Endodermal cell (in vitro differentiated cells): ENCODE data around the gene KCNK16. TPM values are rescaled to one million over a fixed set of nuclear protein-coding genes. Genes with fewer than 3 reads are reported as not detected.

Source experiments
- DNase-seq: peaks from one replicate; pipeline ENCODE4 v3.0.0-alpha.2; 2017
- H3K27ac ChIP-seq: 2 replicates; pipeline ENCODE4 v1.5.1; 2013; ENCODE audit warnings: mild to moderate bottlenecking, low read depth, low read length, moderate library complexity
- H3K27me3 ChIP-seq: 2 replicates; pipeline ENCODE4 v1.6.1; 2013; ENCODE audit warnings: mild to moderate bottlenecking, low read length, moderate library complexity; ENCODE audit not compliant: insufficient read depth, control insufficient read depth, poor library complexity, severe bottlenecking
- H3K36me3 ChIP-seq: 2 replicates; pipeline ENCODE4 v1.7.0; 2013; ENCODE audit warnings: mild to moderate bottlenecking, low read length, moderate library complexity; ENCODE audit not compliant: control insufficient read depth, insufficient read depth
- H3K4me1 ChIP-seq: one replicate; pipeline ENCODE4 v1.7.0; 2013; ENCODE audit warnings: low read length; ENCODE audit not compliant: control insufficient read depth, insufficient read depth
- H3K4me3 ChIP-seq: 2 replicates; pipeline ENCODE4 v1.5.1; 2013; ENCODE audit warnings: mild to moderate bottlenecking, low read length, moderate library complexity
- H3K9ac ChIP-seq: 2 replicates; pipeline ENCODE4 v1.6.1; 2013; ENCODE audit warnings: mild to moderate bottlenecking, low read length, moderate library complexity; ENCODE audit not compliant: poor library complexity, severe bottlenecking; ENCODE audit errors: extremely low read depth
- H3K9me3 ChIP-seq: 2 replicates; pipeline ENCODE4 v1.6.1; 2013; ENCODE audit warnings: mild to moderate bottlenecking, low read length, moderate library complexity; ENCODE audit not compliant: control insufficient read depth
- H3K27ac Mint-ChIP-seq: 2 replicates; pipeline ENCODE4 v1.8.0; 2020; ENCODE audit warnings: mixed read lengths
- H3K27me3 Mint-ChIP-seq: 2 replicates; pipeline ENCODE4 v1.8.0; 2021; ENCODE audit warnings: mild to moderate bottlenecking, mixed read lengths; ENCODE audit not compliant: insufficient read depth
- H3K36me3 Mint-ChIP-seq: 2 replicates; pipeline ENCODE4 v1.8.0; 2020; ENCODE audit warnings: low read depth, mixed read lengths
- H3K4me1 Mint-ChIP-seq: 2 replicates; pipeline ENCODE4 v1.8.0; 2020; ENCODE audit warnings: mixed read lengths
- H3K4me3 Mint-ChIP-seq: 2 replicates; pipeline ENCODE4 v1.8.0; 2020; ENCODE audit warnings: mild to moderate bottlenecking, moderate library complexity, mixed read lengths
- H3K9me3 Mint-ChIP-seq: 2 replicates; pipeline ENCODE4 v1.8.0; 2020; ENCODE audit warnings: mild to moderate bottlenecking, mixed read lengths
- CTCF ChIP-seq: fragments of 200-600 bp; sonication (generic); conservative IDR thresholded peaks from 2 replicates; pipeline ENCODE4 v1.5.0; 2021; ENCODE audit warnings: antibody characterized with exemption, mild to moderate bottlenecking
- WGBS, 2 experiments: methylation state at CpG; one replicate each; pipeline versions ENCODE4 v1.1.5 to v1.1.7; 2013; ENCODE audit warnings: missing lambda C conversion rate in 2 of 2, mixed read lengths in 1 of 2; ENCODE audit not compliant: insufficient coverage in 1 of 2, insufficient read length in 1 of 2; 5-methylcytosine and 5-hydroxymethylcytosine counted together
- total RNA-seq, 2 donors: library from RNA; stranded (reverse); fragmentation: NEBNext Ultra II Directional in 1 of 2; extraction: Animal tissue kit (Norgen Biotek cat#: 25700) in 1 of 2; gene quantifications; 2 replicates in 1 of 2; 3 replicates in 1 of 2; pipeline ENCODE4 v1.2.1, GENCODE V29; 2021

Gene KCNK16
- total RNA-seq, 2 donors from 2014 or later = not detected

DNA sequence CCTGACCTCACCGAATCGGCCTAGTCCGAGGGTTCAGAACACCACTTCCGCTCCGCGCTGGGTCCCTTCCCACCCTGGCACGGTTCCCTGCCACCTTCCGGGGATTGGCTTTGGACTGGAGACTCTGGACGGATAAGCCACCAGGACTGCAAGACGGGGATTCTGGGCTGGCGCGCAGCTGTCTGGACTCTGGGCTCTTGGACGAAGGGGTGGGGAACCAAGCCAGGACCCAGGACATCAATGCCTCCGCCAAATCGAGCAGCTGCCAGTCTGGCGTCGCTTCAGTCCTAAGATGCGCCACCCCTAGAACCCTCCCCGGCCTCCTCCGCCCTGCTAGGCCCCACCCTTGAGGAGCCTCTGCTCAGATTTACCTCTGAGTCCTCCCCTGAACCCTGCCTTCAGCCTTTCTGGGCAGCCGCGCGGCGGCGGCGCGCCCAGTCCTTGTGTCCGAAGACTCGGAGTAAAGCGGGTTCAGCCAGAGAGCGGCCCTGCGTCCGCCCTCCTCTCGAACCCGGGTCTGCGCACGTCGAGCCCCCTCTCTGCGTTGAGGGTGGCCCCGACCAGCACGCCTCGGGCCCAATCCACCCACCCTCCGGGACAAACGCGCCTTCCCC is 9.5 kb downstream of the KCNK16 start:
- no peaks in the 10 kb centered on the region for H3K9me3 ChIP-seq
- peak overlapping the region; percentile 74 for H3K4me3 ChIP-seq
- Mint-ChIP-seq H3K27me3 (peaks cover 79% of the 10 kb centered on the region), H3K36me3 (no peaks in the 10 kb centered on the region), H3K27ac (no peak overlapping the region), H3K9me3 (no peaks in the 10 kb centered on the region), H3K4me3 (peak overlapping the region; percentile 54), H3K4me1 (peaks cover 2% of the 10 kb centered on the region)
- 41 to 69% methylated on average over 7 to 45 of the region's 45 CpGs for whole genome bisulfite sequencing, 2 experiments
- H3K27ac ChIP-seq = no peak overlapping the region
- H3K27me3 ChIP-seq = peaks cover 79% of the 10 kb centered on the region
- H3K9ac ChIP-seq = no peak overlapping the region
- no peaks in the 10 kb centered on the region for H3K4me1 ChIP-seq
- no peak for DNase-seq
- no peaks in the 10 kb centered on the region for H3K36me3 ChIP-seq
- TF ChIP-seq CTCF = no peak

GRCh38 chr6:39310542-39310941 is 12.0 kb downstream of the KCNK16 start:
- Mint-ChIP-seq H3K27me3 (peaks cover 63% of the 10 kb centered on the region), H3K4me3 (no peak overlapping the region), H3K4me1 (peaks cover 2% of the 10 kb centered on the region), H3K36me3 (no peaks in the 10 kb centered on the region), H3K9me3 (no peaks in the 10 kb centered on the region), H3K27ac (no peak overlapping the region)
- H3K36me3 ChIP-seq = no peaks in the 10 kb centered on the region
- peaks cover 60% of the 10 kb centered on the region for H3K27me3 ChIP-seq
- 63 to 70% methylated on average over 3 to 4 of the region's 4 CpGs for WGBS, 2 experiments
- no peak overlapping the region for H3K4me3 ChIP-seq
- no peak for TF ChIP-seq CTCF
- no peaks in the 10 kb centered on the region for H3K9me3 ChIP-seq
- no peaks in the 10 kb centered on the region for H3K4me1 ChIP-seq
- no peak for DNase-seq
- no peak overlapping the region for H3K9ac ChIP-seq
- H3K27ac ChIP-seq = no peak overlapping the region

GRCh38 chr6:39309942-39310531 is 12.5 kb downstream of the KCNK16 start:
- Mint-ChIP-seq H3K27me3 (peaks cover 62% of the 10 kb centered on the region), H3K4me3 (no peak overlapping the region), H3K9me3 (no peaks in the 10 kb centered on the region), H3K4me1 (peaks cover 2% of the 10 kb centered on the region), H3K27ac (no peak overlapping the region), H3K36me3 (no peaks in the 10 kb centered on the region)
- peak; percentile 94 for DNase-seq
- no peaks in the 10 kb centered on the region for H3K36me3 ChIP-seq
- H3K9me3 ChIP-seq = no peaks in the 10 kb centered on the region
- H3K4me1 ChIP-seq = no peaks in the 10 kb centered on the region
- TF ChIP-seq CTCF = peak; percentile 94
- WGBS, 2 experiments = 34 to 63% methylated on average over 5 to 7 of the region's 7 CpGs
- H3K4me3 ChIP-seq = no peak overlapping the region
- peaks cover 55% of the 10 kb centered on the region for H3K27me3 ChIP-seq
- H3K27ac ChIP-seq = no peak overlapping the region
- no peak overlapping the region for H3K9ac ChIP-seq
